OCI-LY1 (cell line): ENCODE data around the gene GRK1.

Source experiments
- EZH2 ChIP-seq: fragments of 200-600 bp; sonication (generic), shearing (Covaris generic); IDR thresholded peaks from 2 replicates; pipeline ENCODE4 v1.8.0; 2017; ENCODE audit warnings: borderline replicate concordance, mixed run types, mild to moderate bottlenecking, antibody characterized with exemption, low read length, moderate library complexity, mixed read lengths
- TF ChIP-seq, protein P1 (sequence below): fragments of 200-600 bp; sonication (generic), shearing (Covaris generic); IDR thresholded peaks from 2 replicates; pipeline ENCODE4 v1.5.1; 2017; ENCODE audit warnings: mild to moderate bottlenecking, antibody characterized with exemption, low read length, moderate library complexity, mixed read lengths

DNA sequence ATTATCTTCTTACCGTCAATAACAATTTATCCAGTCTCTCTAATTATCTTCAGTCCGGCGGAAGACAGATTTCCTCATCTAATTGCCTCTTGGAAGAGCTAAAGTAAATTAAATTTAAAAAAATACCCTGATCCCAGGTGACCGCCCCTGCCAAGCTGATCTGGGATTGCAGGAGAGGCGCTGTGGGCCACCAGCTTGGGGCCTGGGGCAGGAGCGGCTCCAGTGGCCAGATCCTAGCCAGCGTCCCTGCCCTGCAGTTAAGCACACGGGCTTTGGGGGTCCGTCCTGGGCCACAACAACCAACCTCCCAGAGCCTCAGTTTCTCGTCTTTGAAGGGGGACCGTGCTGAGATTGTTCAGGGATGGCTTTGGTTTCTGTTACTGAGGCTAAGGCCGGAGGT, 79.7 kb downstream of the GRK1 start:
- TF ChIP-seq, protein P1, sequence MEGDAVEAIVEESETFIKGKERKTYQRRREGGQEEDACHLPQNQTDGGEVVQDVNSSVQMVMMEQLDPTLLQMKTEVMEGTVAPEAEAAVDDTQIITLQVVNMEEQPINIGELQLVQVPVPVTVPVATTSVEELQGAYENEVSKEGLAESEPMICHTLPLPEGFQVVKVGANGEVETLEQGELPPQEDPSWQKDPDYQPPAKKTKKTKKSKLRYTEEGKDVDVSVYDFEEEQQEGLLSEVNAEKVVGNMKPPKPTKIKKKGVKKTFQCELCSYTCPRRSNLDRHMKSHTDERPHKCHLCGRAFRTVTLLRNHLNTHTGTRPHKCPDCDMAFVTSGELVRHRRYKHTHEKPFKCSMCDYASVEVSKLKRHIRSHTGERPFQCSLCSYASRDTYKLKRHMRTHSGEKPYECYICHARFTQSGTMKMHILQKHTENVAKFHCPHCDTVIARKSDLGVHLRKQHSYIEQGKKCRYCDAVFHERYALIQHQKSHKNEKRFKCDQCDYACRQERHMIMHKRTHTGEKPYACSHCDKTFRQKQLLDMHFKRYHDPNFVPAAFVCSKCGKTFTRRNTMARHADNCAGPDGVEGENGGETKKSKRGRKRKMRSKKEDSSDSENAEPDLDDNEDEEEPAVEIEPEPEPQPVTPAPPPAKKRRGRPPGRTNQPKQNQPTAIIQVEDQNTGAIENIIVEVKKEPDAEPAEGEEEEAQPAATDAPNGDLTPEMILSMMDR: no peak
- no peak for TF ChIP-seq EZH2
